Measurements from ENCODE around the gene LIPE. TPM values are rescaled to one million over a fixed set of nuclear protein-coding genes. Genes with fewer than 3 reads are reported as not detected.
A peak's percentile ranks its signal among the peaks of the same experiment; 100 is the strongest.

Gene LIPE
- total and polyA plus RNA-seq, 2 experiments from 2014 or later, result 5.8 to 10.9 TPM

DNA sequence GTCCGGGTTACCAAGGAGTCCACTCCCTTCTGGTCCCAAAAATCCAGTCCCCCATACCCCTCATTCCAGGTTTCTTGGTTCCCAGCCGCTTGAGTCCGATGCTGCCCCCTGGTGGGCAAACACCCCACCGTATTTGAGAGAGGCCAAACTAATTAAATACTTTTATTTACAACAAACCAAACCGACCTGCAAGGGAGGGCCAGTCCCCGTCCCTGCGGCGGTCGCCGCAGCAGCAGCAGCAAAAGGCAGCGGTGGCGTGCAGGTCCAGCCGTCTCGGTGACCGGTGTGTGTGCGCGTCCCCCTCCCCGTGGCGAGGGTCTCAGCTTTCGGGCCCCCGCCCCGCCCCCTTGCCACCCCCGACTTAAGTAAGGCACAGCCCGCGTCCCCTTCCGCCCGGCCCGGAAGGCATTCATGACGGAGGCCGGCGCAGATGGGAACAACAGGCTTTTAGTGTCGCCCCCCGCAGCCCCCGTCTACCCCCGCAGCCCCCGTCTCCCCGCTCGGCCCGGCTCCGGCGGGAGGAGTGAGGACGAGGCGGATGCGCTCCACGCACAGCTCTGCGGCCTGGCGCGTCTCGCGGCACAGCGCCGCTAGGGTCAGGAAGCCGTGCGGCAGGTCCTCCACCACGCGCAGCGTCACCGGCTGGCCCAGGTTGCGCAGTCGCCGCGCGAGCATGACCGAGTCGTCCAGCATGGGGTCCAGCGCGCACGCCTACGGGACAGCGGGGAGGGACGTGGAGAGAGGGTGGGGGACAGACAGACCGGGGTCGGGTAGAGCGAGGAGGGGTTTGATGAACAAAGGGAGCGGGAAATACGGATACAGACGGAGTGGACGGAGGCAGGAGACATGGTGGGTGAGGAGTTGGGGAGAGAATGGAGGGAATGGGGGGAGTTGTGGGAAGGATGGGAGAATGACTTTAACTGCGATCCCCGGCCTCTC is 25.6 kb downstream of the LIPE start:
- Histone ChIP-seq H3K27me3 (ENCODE audit: insufficient read depth) (peaks cover 16% of the 10 kb centered on the region; the same call in 1 of the 2 replicates), H4K20me1 (replicated peaks; ENCODE audit: insufficient read depth) (peaks cover 6% of the 10 kb centered on the region; the same call in 1 of the 2 replicates), H3K79me2 (replicated peaks; ENCODE audit: insufficient read depth) (peaks cover 7% of the 10 kb centered on the region; the same call in 1 of the 2 replicates), H3K4me2 (peak overlapping the region; percentile 91), H3F3A (replicated peaks; ENCODE audit: low read depth) (peaks cover 12% of the 10 kb centered on the region), H3K27ac (ENCODE audit: low read depth) (no peak overlapping the region), H2AFZ (peak overlapping the region; percentile 63), H3K4me1 (ENCODE audit: insufficient read depth) (peaks cover 11% of the 10 kb centered on the region; the same call in 1 of the 2 replicates), H3K4me3 (peak overlapping the region; percentile 84), H3K36me3 (ENCODE audit: insufficient read depth) (no peaks in the 10 kb centered on the region), H3K9me2 (ENCODE audit: insufficient read depth) (no peaks in the 10 kb centered on the region)
- H3K27me3 Mint-ChIP-seq (ENCODE audit: insufficient read depth, low read depth, poor library complexity), result peaks cover 56% of the 10 kb centered on the region
- peaks cover 28% of the 10 kb centered on the region for H3K4me1 Mint-ChIP-seq
- peak; percentile 61 for ATAC-seq
- peak overlapping the region; percentile 89 for H3K4me3 Mint-ChIP-seq
- peaks cover 3% of the 10 kb centered on the region; the same call in 2 of the 3 replicates for H3K9me3 Mint-ChIP-seq
- peak overlapping the region; percentile 84 for H3K27ac Mint-ChIP-seq
- peaks cover 32% of the 10 kb centered on the region for H3K36me3 Mint-ChIP-seq (ENCODE audit: low read depth)
- DNase-seq (ENCODE audit: low spot score), result peak; percentile 96
- TF ChIP-seq, protein P1, sequence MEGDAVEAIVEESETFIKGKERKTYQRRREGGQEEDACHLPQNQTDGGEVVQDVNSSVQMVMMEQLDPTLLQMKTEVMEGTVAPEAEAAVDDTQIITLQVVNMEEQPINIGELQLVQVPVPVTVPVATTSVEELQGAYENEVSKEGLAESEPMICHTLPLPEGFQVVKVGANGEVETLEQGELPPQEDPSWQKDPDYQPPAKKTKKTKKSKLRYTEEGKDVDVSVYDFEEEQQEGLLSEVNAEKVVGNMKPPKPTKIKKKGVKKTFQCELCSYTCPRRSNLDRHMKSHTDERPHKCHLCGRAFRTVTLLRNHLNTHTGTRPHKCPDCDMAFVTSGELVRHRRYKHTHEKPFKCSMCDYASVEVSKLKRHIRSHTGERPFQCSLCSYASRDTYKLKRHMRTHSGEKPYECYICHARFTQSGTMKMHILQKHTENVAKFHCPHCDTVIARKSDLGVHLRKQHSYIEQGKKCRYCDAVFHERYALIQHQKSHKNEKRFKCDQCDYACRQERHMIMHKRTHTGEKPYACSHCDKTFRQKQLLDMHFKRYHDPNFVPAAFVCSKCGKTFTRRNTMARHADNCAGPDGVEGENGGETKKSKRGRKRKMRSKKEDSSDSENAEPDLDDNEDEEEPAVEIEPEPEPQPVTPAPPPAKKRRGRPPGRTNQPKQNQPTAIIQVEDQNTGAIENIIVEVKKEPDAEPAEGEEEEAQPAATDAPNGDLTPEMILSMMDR (conservative IDR thresholded peaks at IDR 0.05; ENCODE audit: low read depth in 2 of 2), result peak; percentile 84 to 89
- no peak for TF ChIP-seq ZNF331 (CRISPR knock-in tag; IDR thresholded peaks at IDR 0.05; ENCODE audit: low read depth)
- peak; percentile 68 for TF ChIP-seq CREB1 (CRISPR knock-in tag; IDR thresholded peaks at IDR 0.05; ENCODE audit: low read depth)
- peak; percentile 79 for TF ChIP-seq POLR2AphosphoS5 (IDR thresholded peaks at IDR 0.05; ENCODE audit: low read depth)

GRCh38 chr19:42400404-42400803 is 26.8 kb downstream of the LIPE start:
- Mint-ChIP-seq H3K4me1 (peaks cover 34% of the 10 kb centered on the region), H3K36me3 (ENCODE audit: low read depth) (peaks cover 24% of the 10 kb centered on the region), H3K4me3 (peak overlapping the region; percentile 31; the same call in 1 of the 3 replicates), H3K9me3 (peaks cover 3% of the 10 kb centered on the region; the same call in 2 of the 3 replicates), H3K27ac (no peak overlapping the region), H3K27me3 (ENCODE audit: insufficient read depth, low read depth, poor library complexity) (peaks cover 45% of the 10 kb centered on the region)
- Histone ChIP-seq H3K79me2 (replicated peaks; ENCODE audit: insufficient read depth) (peaks cover 7% of the 10 kb centered on the region; the same call in 1 of the 2 replicates), H3K27ac (ENCODE audit: low read depth) (0 out of 2 replicates have a peak overlapping the region, but pooled peaks have one; percentile 33), H3K27me3 (ENCODE audit: insufficient read depth) (peaks cover 16% of the 10 kb centered on the region; the same call in 1 of the 2 replicates), H2AFZ (no peak overlapping the region), H3F3A (replicated peaks; ENCODE audit: low read depth) (peaks cover 12% of the 10 kb centered on the region), H3K9me2 (ENCODE audit: insufficient read depth) (no peaks in the 10 kb centered on the region), H3K4me2 (peak overlapping the region; percentile 91), H4K20me1 (replicated peaks; ENCODE audit: insufficient read depth) (peaks cover 6% of the 10 kb centered on the region; the same call in 1 of the 2 replicates), H3K36me3 (ENCODE audit: insufficient read depth) (no peaks in the 10 kb centered on the region), H3K4me3 (no peak overlapping the region; the same call in 1 of the 2 replicates), H3K4me1 (ENCODE audit: insufficient read depth) (peaks cover 17% of the 10 kb centered on the region)
- ATAC-seq (no peak), DNase-seq (ENCODE audit: low spot score) (no peak)
- TF ChIP-seq EZH2phosphoT487 (IDR thresholded peaks at IDR 0.05; ENCODE audit: unreplicated experiment) (no peak), NANOG (IDR thresholded peaks at IDR 0.05; ENCODE audit: borderline replicate concordance) (no peak), CREB1 (CRISPR knock-in tag; IDR thresholded peaks at IDR 0.05; ENCODE audit: low read depth) (no peak)
- TF ChIP-seq, protein P1 (conservative IDR thresholded peaks at IDR 0.05; ENCODE audit: low read depth in 2 of 2), result no peak
- TF ChIP-seq, protein P2, sequence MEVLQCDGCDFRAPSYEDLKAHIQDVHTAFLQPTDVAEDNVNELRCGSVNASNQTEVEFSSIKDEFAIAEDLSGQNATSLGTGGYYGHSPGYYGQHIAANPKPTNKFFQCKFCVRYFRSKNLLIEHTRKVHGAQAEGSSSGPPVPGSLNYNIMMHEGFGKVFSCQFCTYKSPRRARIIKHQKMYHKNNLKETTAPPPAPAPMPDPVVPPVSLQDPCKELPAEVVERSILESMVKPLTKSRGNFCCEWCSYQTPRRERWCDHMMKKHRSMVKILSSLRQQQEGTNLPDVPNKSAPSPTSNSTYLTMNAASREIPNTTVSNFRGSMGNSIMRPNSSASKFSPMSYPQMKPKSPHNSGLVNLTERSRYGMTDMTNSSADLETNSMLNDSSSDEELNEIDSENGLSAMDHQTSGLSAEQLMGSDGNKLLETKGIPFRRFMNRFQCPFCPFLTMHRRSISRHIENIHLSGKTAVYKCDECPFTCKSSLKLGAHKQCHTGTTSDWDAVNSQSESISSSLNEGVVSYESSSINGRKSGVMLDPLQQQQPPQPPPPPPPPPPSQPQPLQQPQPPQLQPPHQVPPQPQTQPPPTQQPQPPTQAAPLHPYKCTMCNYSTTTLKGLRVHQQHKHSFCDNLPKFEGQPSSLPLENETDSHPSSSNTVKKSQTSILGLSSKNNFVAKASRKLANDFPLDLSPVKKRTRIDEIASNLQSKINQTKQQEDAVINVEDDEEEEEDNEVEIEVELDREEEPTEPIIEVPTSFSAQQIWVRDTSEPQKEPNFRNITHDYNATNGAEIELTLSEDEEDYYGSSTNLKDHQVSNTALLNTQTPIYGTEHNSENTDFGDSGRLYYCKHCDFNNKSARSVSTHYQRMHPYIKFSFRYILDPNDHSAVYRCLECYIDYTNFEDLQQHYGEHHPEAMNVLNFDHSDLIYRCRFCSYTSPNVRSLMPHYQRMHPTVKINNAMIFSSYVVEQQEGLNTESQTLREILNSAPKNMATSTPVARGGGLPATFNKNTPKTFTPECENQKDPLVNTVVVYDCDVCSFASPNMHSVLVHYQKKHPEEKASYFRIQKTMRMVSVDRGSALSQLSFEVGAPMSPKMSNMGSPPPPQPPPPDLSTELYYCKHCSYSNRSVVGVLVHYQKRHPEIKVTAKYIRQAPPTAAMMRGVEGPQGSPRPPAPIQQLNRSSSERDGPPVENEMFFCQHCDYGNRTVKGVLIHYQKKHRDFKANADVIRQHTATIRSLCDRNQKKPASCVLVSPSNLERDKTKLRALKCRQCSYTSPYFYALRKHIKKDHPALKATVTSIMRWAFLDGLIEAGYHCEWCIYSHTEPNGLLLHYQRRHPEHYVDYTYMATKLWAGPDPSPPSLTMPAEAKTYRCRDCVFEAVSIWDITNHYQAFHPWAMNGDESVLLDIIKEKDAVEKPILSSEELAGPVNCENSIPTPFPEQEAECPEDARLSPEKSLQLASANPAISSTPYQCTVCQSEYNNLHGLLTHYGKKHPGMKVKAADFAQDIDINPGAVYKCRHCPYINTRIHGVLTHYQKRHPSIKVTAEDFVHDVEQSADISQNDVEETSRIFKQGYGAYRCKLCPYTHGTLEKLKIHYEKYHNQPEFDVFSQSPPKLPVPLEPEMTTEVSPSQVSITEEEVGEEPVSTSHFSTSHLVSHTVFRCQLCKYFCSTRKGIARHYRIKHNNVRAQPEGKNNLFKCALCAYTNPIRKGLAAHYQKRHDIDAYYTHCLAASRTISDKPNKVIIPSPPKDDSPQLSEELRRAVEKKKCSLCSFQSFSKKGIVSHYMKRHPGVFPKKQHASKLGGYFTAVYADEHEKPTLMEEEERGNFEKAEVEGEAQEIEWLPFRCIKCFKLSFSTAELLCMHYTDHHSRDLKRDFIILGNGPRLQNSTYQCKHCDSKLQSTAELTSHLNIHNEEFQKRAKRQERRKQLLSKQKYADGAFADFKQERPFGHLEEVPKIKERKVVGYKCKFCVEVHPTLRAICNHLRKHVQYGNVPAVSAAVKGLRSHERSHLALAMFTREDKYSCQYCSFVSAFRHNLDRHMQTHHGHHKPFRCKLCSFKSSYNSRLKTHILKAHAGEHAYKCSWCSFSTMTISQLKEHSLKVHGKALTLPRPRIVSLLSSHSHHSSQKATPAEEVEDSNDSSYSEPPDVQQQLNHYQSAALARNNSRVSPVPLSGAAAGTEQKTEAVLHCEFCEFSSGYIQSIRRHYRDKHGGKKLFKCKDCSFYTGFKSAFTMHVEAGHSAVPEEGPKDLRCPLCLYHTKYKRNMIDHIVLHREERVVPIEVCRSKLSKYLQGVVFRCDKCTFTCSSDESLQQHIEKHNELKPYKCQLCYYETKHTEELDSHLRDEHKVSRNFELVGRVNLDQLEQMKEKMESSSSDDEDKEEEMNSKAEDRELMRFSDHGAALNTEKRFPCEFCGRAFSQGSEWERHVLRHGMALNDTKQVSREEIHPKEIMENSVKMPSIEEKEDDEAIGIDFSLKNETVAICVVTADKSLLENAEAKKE (CRISPR knock-in tag; IDR thresholded peaks at IDR 0.05), result no peak

All from GM23338 (cell line).